Gastrocnemius medialis (tissue), 4 donors: ENCODE data around the gene MED27.

Source experiments
- CTCF ChIP-seq, 5 experiments: fragments of 450-650 bp in 3 of 5; fragments of 200-600 bp in 2 of 5; sonication (generic) in 2 of 5; IDR thresholded peaks in 4 of 5; conservative IDR thresholded peaks in 1 of 5; 1 replicate in 4 of 5; 2 replicates in 1 of 5; pipeline ENCODE4 v1.5.1; 2016 to 2019; ENCODE audit warnings: antibody characterized with exemption in 5 of 5, mild to moderate bottlenecking in 3 of 5, moderate library complexity in 3 of 5
- POLR2A ChIP-seq, 2 donors: fragments of 450-650 bp; IDR thresholded peaks; one replicate each; pipeline ENCODE4 v1.6.1; 2017; ENCODE audit warnings: antibody characterized with exemption in 2 of 2, mild to moderate bottlenecking in 2 of 2, moderate library complexity in 2 of 2

DNA sequence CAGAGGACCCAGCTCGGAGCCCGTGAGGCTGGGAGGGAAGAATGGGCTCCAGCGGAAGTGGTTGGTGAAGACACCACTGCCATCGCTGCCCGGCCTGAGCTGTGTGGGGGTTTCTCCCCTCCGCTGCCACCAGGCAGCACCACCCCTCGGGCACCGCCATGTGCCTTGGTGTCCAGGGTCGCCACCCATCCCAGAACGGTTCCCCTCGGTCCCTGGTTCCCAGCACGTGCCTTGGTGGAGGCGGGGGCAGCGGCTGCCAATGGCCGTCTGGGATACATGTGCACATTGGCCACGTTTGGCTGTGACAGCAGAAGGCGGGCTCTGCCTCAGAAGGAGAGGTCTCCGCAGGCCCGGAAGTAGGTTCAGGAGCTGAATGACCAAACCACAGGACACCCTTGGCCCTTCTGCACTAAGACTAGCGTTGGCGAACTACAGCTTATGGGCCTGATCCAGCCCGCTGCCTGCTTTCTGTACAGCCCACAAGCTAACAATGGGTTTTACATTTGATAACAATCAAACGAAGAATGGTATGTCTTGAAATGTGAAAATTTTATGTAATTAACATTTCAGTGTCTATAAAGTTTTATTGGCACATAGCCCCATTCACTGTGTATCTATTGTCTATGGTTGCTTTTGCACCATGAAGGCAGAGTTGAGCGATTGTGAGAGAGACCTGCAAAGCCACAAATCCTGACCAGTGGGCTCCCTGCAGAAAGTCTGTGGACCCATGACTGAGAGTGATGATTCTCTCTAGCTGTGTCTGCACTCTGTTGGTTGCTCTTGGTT, 248.1 kb downstream of the MED27 start:
- TF ChIP-seq CTCF (IDR thresholded peaks at IDR 0.05 in 4 of 5, conservative IDR thresholded peaks at IDR 0.05 in 1 of 5) (no peak), POLR2A (IDR thresholded peaks at IDR 0.05) (no peak)
